ENCODE results near the gene PCDH10.
A peak's percentile ranks its signal among the peaks of the same experiment; 100 is the strongest.

Gene PCDH10

GRCh38 chr4:133148690-133149363 is at the start of gene PCDH10:
Gene PCDH10 (plus strand): TSS chr4:133149294. CDS start chr4:133150141, 847 bp downstream.
- peak; percentile 89 for DNase-seq

- DNase-seq: peak; percentile 3
Measured at GRCh38 chr4:133102043-133102442, 47.1 kb upstream of the PCDH10 start.

- DNase-seq: no peak
Measured at GRCh38 chr4:133102612-133103409, 46.3 kb upstream of the PCDH10 start.

GRCh38 chr4:133112641-133113040 is 36.5 kb upstream of the PCDH10 start:
- DNase-seq: no peak

GRCh38 chr4:133124746-133125145 is 24.3 kb upstream of the PCDH10 start:
- DNase-seq: no peak

GRCh38 chr4:133127500-133127899 is 21.6 kb upstream of the PCDH10 start:
- no peak for DNase-seq

- DNase-seq: no peak
Measured at GRCh38 chr4:133129237-133129636, 19.9 kb upstream of the PCDH10 start.

- peak; percentile 21 for DNase-seq
Measured at GRCh38 chr4:133130171-133130570, 18.9 kb upstream of the PCDH10 start.

GRCh38 chr4:133131829-133132460 is 17.1 kb upstream of the PCDH10 start:
- no peak for DNase-seq

GRCh38 chr4:133136833-133137232 is 12.3 kb upstream of the PCDH10 start:
- no peak for DNase-seq

GRCh38 chr4:133137571-133137970 is 11.5 kb upstream of the PCDH10 start:
- DNase-seq: no peak

- DNase-seq: no peak
Measured at GRCh38 chr4:133143775-133144430, 5.2 kb upstream of the PCDH10 start.

- no peak for DNase-seq
Measured at GRCh38 chr4:133145241-133145640, 3.9 kb upstream of the PCDH10 start.

GRCh38 chr4:133145758-133146573 is 3.1 kb upstream of the PCDH10 start:
- peak; percentile 0 for DNase-seq

- peak; percentile 53 for DNase-seq
Measured at GRCh38 chr4:133146574-133147241, 2.4 kb upstream of the PCDH10 start.

- peak; percentile 16 for DNase-seq
Measured at GRCh38 chr4:133147286-133147821, 1.7 kb upstream of the PCDH10 start.

GRCh38 chr4:133147921-133148689 is 989 bp upstream of the PCDH10 start:
- peak; percentile 51 for DNase-seq

- DNase-seq: no peak
Measured at GRCh38 chr4:133149364-133149695, 236 bp downstream of the PCDH10 start.

- DNase-seq: peak; percentile 15
Measured at GRCh38 chr4:133149932-133150471, 908 bp downstream of the PCDH10 start.
